ENCODE measurements around the gene IPO8.

The IPO8 gene

DNA sequence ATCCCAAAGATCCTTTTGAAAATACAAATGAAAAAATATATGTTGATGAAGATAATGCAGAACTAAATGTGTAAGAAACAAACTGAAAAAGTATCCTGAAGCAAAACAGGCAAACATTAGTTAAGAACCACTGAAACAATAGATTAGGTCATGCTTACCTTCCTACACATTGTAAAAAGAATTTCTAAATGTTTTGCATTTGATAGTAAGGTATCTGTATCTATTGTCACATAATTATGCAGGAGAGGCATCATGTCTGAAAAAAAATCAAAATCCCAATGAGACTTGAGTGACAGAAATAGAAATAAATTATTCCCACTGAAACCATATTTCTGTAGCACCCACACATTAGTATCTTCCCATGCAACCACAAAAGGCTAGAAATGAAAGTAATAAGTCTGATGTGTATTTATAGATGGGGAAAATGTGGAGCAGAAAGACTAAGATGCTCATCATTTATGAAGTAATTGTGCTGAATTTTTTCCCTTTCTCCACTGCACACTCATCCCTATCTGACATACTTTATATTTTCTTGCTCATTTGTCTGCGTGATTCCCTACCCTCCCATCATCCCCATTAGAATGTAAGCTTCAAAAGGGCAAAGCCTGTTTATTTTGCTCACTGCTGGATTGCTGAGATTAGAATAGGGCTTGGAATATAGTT is 43.5 kb downstream of the IPO8 start:
- POLR2A ChIA-PET, result no interaction called here
- CTCF ChIA-PET, result no interaction called here
- TF ChIP-seq LEF1 (IDR thresholded peaks at IDR 0.05; ENCODE audit: borderline replicate concordance) (no peak), SUZ12 (IDR thresholded peaks at IDR 0.05) (no peak), PKNOX1 (IDR thresholded peaks at IDR 0.05) (no peak), BHLHE40 (IDR thresholded peaks at IDR 0.05; ENCODE audit: borderline replicate concordance) (no peak), SP1 (IDR thresholded peaks at IDR 0.05) (no peak), FOXA1 (IDR thresholded peaks at IDR 0.05) (no peak), L3MBTL2 (conservative IDR thresholded peaks at IDR 0.05) (no peak), CTBP1 (IDR thresholded peaks at IDR 0.05; ENCODE audit: borderline replicate concordance) (no peak)
- no peak for DNase-seq (ENCODE audit: extremely low spot score)

GRCh38 chr12:30646821-30647220 is 48.8 kb downstream of the IPO8 start:
- no peak for DNase-seq (ENCODE audit: extremely low spot score)
- CTCF ChIA-PET, result no interaction called here
- POLR2A ChIA-PET, result no interaction called here
- TF ChIP-seq SUZ12 (IDR thresholded peaks at IDR 0.05), result no peak

DNA sequence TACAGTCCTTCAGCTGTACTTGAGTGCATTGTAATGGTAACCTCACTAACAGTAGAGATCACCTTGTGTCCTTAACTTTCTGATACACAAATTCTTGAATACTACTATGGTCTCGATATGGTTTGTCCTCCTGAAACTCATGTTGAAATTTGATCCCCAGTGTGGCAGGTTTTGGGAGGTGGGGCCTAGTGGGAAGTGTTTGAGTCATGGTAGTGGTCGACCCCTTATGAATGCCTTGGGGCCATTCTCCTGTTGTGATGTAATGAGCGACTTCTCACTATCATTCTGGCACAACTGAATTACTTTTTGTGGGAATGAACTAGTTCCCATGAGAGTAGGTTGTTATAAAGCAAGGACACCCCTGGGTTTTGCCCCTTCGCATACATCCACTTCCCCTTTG is 52.3 kb downstream of the IPO8 start:
- TF ChIP-seq PKNOX1 (IDR thresholded peaks at IDR 0.05) (no peak), NFRKB (IDR thresholded peaks at IDR 0.05) (no peak), SUZ12 (IDR thresholded peaks at IDR 0.05) (no peak), FOXA1 (IDR thresholded peaks at IDR 0.05) (no peak), FOXM1 (IDR thresholded peaks at IDR 0.05; ENCODE audit: borderline replicate concordance) (no peak), CTBP1 (IDR thresholded peaks at IDR 0.05; ENCODE audit: borderline replicate concordance) (no peak), ZNF384 (IDR thresholded peaks at IDR 0.05) (no peak), FOXK2 (IDR thresholded peaks at IDR 0.05) (no peak), LEF1 (IDR thresholded peaks at IDR 0.05; ENCODE audit: borderline replicate concordance) (no peak), TARDBP (IDR thresholded peaks at IDR 0.05) (no peak), BHLHE40 (IDR thresholded peaks at IDR 0.05; ENCODE audit: borderline replicate concordance) (no peak), ARNT (IDR thresholded peaks at IDR 0.05) (no peak), ELF4 (IDR thresholded peaks at IDR 0.05) (no peak), HDGF (IDR thresholded peaks at IDR 0.05; ENCODE audit: borderline replicate concordance) (no peak), L3MBTL2 (conservative IDR thresholded peaks at IDR 0.05) (no peak), SP1 (IDR thresholded peaks at IDR 0.05) (no peak)
- POLR2A ChIA-PET, result no interaction called here

DNA sequence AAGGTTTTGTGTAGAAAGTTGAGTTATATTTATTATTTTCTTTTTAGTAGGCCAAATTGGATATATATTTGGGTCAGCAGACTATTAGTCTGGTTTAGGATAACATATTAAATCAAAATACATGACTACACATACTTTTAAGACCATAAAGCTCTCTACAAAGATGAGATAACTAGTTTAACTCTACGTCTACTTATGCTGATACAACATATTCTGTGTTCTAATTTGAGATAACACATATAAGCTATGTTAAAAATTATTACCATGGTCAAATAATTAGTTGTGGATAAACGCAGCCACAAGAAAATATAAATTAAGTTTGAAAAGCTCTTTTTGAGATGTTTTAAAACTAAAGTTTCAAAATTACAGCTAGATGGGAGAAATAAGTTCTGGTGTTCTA is 55.3 kb downstream of the IPO8 start:
- ChIA-PET POLR2A (no interaction called here), CTCF (no interaction called here)
- TF ChIP-seq ELF4 (IDR thresholded peaks at IDR 0.05), result no peak
- TF ChIP-seq FOXA1 (IDR thresholded peaks at IDR 0.05), result no peak
- TF ChIP-seq L3MBTL2 (conservative IDR thresholded peaks at IDR 0.05), result no peak
- no peak for TF ChIP-seq PKNOX1 (IDR thresholded peaks at IDR 0.05)
- no peak for TF ChIP-seq CTBP1 (IDR thresholded peaks at IDR 0.05; ENCODE audit: borderline replicate concordance)
- no peak for TF ChIP-seq LEF1 (IDR thresholded peaks at IDR 0.05; ENCODE audit: borderline replicate concordance)
- no peak for TF ChIP-seq FOXK2 (IDR thresholded peaks at IDR 0.05)
- no peak for TF ChIP-seq TARDBP (IDR thresholded peaks at IDR 0.05)
- TF ChIP-seq SP1 (IDR thresholded peaks at IDR 0.05), result no peak
- no peak for TF ChIP-seq NFRKB (IDR thresholded peaks at IDR 0.05)
- no peak for TF ChIP-seq SUZ12 (IDR thresholded peaks at IDR 0.05)
- TF ChIP-seq BHLHE40 (IDR thresholded peaks at IDR 0.05; ENCODE audit: borderline replicate concordance), result no peak
- TF ChIP-seq HDGF (IDR thresholded peaks at IDR 0.05; ENCODE audit: borderline replicate concordance), result no peak
- TF ChIP-seq ZNF384 (IDR thresholded peaks at IDR 0.05), result no peak
- TF ChIP-seq FOXM1 (IDR thresholded peaks at IDR 0.05; ENCODE audit: borderline replicate concordance), result no peak
- DNase-seq (ENCODE audit: extremely low spot score), result no peak

More for the DNA sequence above, 52.3 kb downstream of the IPO8 start:
- CTCF ChIA-PET, result no interaction called here
- DNase-seq (ENCODE audit: extremely low spot score), result no peak

GRCh38 chr12:30635385-30635784 is 60.3 kb downstream of the IPO8 start:
- DNase-seq (ENCODE audit: extremely low spot score), result no peak
- TF ChIP-seq NFRKB (IDR thresholded peaks at IDR 0.05) (no peak), FOXK2 (IDR thresholded peaks at IDR 0.05) (no peak), LEF1 (IDR thresholded peaks at IDR 0.05; ENCODE audit: borderline replicate concordance) (no peak), CTBP1 (IDR thresholded peaks at IDR 0.05; ENCODE audit: borderline replicate concordance) (no peak), PKNOX1 (IDR thresholded peaks at IDR 0.05) (no peak), ZNF384 (IDR thresholded peaks at IDR 0.05) (no peak), SUZ12 (IDR thresholded peaks at IDR 0.05) (no peak)
- ChIA-PET POLR2A (no interaction called here), CTCF (no interaction called here)

GRCh38 chr12:30631740-30632139 is 63.9 kb downstream of the IPO8 start:
- POLR2A ChIA-PET, result no interaction called here
- TF ChIP-seq CTBP1 (IDR thresholded peaks at IDR 0.05; ENCODE audit: borderline replicate concordance), result no peak
- TF ChIP-seq ZNF384 (IDR thresholded peaks at IDR 0.05), result no peak
- TF ChIP-seq HDGF (IDR thresholded peaks at IDR 0.05; ENCODE audit: borderline replicate concordance), result no peak
- no peak for TF ChIP-seq PKNOX1 (IDR thresholded peaks at IDR 0.05)
- TF ChIP-seq TARDBP (IDR thresholded peaks at IDR 0.05), result no peak
- no peak for TF ChIP-seq NFRKB (IDR thresholded peaks at IDR 0.05)
- no peak for TF ChIP-seq FOXK2 (IDR thresholded peaks at IDR 0.05)
- no peak for TF ChIP-seq SUZ12 (IDR thresholded peaks at IDR 0.05)
- TF ChIP-seq FOXA1 (IDR thresholded peaks at IDR 0.05), result no peak
- TF ChIP-seq SP1 (IDR thresholded peaks at IDR 0.05), result no peak
- no peak for TF ChIP-seq BHLHE40 (IDR thresholded peaks at IDR 0.05; ENCODE audit: borderline replicate concordance)
- no peak for TF ChIP-seq LEF1 (IDR thresholded peaks at IDR 0.05; ENCODE audit: borderline replicate concordance)
- no peak for TF ChIP-seq FOXM1 (IDR thresholded peaks at IDR 0.05; ENCODE audit: borderline replicate concordance)
- TF ChIP-seq ARNT (IDR thresholded peaks at IDR 0.05), result no peak
- no peak for TF ChIP-seq ELF4 (IDR thresholded peaks at IDR 0.05)
- TF ChIP-seq L3MBTL2 (conservative IDR thresholded peaks at IDR 0.05), result no peak
- CTCF ChIA-PET, result no interaction called here
- no peak for DNase-seq (ENCODE audit: extremely low spot score)
